ENCODE data around the gene C3orf20.

The C3orf20 gene

DNA sequence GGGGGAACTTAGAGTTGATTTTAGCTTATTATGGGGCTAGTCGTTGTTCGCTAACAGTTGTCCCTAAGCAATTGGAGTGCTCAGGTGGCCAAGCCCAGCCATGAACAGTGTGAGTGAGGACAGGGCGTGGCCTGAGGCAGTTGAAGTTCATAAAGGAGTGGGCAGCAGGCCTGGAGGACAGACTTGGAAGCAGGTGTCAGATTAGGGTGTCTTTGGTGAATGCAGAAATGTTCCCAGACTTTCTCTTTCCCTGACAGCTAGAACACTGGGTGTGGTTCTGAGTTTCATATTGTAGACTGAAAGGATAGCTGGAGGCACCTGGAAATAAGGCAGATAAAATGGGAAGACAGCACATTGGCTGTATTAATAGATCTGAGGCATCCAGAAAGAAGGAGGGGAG lies 84.0 kb downstream of the C3orf20 start:
- DNase-seq (ENCODE audit: low read depth) = no peak

DNA sequence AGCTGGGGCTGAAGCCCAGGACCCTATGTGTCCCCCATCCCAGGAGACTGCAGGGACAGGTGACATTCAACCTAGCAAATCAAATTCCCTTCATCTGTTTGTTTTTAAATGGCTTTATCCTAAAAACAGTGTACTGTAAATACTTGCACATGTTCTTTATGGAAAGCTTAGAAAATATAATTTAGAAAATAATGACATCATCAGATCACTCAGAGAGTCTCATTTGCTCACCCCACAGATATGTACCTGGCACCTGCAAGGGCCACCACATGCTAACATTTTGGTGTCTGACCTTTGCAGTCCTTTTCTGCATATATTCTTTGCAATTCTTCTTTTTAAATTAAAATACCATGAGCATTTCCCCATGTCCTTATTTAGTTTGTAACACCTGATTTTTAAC lies 85.2 kb downstream of the C3orf20 start:
- no peak for DNase-seq (ENCODE audit: low read depth)

DNA sequence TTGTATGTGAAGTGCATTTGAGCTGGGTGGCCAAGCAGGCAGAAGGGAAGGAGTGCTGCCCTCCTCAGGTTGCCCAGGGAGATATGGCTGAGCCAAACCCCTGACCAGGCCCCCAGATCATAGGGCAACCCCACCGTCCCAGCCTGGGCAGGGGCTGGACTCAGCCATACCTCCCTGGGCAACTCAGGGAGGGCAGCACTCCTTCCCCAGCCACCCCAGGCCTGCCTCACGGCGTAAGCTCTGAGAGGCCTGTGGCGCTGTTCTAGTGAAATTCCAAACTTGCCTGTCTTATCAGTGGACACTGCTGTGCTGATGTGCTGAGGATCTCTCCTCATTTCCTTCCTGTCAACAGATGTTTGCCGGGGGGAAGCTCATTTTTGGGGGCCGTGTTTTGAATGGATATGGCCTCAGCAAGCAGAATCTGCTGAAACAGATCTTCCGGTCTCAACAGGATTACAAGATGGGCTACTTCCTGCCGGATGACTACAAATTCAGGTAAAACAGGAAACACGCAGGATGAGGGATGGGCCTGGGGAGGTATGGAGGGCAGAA lies 86.3 kb downstream of the C3orf20 start:
- DNase-seq (ENCODE audit: low read depth) = no peak

GRCh38 chr3:14761866-14762265 lies 86.9 kb downstream of the C3orf20 start:
- DNase-seq (ENCODE audit: low read depth) = no peak

DNA sequence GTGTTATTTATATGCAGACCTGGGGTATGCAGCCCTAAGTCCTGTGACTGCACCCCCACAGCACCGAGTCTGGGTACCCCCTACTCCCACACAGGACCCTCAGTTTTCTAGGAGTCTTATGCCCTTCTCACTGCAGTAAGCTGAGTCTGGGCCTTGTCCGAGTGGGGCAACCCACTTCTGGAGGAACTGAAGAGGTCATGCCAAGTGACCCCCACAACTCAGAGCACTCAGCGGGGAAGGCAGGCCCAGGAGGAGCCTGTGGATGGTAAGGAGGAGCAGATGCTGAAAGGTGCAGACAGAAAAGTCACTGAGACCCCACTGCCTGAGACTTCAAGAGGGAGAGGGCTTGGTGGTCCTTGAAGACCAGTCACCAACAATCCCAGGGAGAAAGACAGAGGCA lies 87.8 kb downstream of the C3orf20 start:
- DNase-seq (ENCODE audit: low read depth) = no peak

- DNase-seq (ENCODE audit: low read depth) = no peak
Observed at GRCh38 chr3:14764331-14765059, 89.6 kb downstream of the C3orf20 start.

GRCh38 chr3:14765060-14765400 lies 90.1 kb downstream of the C3orf20 start:
- no peak for DNase-seq (ENCODE audit: low read depth)

DNA sequence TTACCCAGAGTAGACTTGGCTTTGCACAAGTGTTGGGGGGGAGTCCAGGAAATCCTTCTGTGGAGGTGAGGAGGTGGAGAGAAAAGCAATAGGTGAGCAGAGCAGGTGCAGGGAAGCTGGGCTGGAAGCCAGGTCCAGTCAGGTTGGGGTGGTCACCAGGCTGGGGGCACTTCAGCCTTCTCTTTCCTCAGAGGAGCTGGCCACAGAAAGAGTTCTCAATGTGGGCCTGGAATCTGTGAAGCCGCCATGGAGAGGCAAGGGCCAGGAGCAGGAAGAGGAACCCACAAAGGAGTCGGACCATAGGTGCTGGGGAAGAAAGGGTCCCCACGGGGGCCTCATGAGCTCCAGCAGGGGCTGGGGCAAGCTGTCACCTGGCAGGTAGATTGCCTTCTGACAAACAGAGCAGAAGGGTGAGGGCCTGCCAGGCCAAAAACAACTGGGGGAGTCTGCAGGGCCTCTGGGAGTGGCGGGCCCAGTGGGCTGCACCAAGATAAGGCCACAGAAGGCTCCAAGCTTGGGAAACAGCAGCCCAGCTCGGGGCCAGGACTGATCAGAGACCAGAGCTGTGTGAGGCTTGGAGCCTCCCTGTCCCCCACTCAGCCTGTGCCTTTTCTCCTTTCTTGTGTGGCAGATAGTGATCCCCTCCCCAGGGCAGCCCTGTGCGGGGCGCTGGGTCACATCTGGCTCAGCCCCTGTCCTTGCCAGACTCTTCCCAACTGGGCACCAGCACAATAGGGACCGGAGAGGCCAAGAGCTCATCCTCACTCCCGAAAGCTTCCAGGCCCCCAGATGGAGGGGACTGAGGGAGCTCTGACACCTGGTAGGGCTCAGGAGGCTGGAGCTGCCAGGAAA lies 90.9 kb downstream of the C3orf20 start:
- DNase-seq (ENCODE audit: low read depth) = no peak

DNA sequence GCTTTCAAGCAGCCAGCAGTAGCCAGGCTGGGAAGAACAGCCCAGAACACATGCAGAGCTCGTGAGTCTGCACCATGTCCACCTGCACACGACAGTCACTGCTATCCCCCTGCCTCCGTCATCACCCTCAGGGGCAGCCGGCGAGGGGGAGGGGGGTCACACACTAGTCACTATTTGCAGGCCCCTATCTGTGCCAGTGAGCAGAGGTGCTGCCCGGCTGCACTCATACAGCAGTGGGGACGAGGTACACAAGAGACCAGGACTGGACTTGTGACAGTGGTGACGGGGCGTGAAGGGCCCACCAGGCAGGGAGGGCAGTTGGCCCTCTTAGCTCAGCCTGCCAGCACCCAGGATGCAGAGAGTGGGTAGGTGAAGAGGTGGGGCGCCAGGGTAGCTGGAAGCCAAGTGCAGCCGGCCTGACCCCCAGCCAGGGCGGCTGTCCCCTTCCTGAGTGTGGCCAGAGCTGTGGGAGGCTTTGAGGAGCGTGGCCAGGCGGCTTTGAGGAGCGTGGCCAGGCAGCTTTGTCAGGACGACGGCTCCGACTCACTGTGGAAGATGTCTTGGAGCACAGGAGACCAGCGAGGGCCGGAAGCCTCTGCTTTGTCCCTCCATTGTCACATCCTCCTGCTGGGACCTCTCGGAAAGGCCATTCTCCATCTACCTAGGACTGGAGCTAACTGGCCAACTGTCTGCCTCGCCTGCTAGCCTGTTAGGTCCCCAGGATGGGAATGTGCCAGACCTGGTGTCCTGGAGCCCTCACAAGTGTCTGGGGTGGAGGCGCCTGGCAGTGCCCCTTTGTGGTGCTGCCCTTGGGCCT lies 91.7 kb downstream of the C3orf20 start:
- no peak for DNase-seq (ENCODE audit: low read depth)

DNA sequence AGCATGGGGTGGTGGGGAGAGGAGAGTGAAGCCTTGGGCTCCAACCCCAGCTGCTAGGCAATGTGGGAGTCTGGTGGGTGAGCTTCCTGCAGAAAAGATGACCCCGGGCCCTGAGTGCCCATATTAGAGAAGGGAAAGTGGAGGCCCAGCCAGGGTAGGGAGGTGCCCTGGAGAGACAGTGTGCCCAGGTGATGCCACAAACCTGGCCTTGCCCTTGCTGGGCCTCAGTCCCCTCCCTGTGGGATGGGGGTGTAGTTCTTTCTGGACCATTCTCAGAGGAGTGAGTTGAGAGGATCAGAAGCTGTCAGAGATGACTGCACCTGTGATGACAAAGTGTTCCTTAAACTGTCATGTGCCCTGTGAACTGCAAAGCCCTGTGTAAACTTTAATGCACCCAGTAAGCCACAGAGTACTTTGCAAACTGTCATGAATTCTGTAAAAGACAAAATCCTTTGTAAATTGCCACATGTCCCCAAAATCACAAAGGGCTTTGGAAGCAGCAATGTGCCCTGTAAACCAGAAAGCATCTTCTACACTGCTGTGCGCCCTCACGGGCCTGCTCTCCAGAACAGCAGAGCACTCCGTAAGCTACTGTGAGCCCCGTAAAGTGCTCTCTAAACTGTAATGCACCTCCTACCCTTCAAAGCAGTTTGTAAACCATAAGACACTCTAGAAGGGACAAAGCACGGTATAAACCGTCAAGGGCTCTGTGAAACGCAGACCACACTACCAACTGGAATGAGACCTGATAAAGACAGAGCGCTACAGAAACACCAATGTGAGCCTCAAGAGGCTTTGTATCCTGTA lies 92.5 kb downstream of the C3orf20 start:
- DNase-seq (ENCODE audit: low read depth) = no peak

DNA sequence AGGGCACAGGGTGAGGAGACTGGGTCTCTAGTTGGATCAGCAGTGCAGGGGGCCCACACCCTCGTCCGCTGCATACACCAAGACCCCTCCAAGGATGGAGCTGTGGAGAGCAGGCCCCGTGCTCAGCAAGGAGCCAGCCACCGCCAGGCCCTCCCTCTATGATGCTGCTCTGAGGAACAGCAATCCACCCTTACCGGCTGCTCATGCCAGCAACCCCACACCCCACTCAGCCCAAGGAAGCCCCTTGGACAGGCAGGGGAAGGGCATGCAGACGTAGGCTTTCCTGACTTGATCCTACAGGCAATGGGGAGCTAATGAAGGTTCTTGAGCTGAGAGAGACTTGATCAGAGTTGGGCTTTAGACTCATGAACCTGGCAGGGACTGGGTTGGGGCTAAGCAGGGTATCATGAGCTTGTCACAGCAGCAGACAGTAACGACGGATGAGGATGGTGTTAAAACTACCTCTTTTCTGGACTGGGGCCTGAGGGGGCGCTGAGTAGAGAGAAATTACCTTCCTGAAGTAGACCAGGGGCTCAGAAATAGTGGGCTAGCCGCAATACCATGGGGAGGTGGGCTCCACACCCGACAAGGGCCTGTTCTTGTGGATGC lies 93.3 kb downstream of the C3orf20 start:
- DNase-seq (ENCODE audit: low read depth) = no peak

DNA sequence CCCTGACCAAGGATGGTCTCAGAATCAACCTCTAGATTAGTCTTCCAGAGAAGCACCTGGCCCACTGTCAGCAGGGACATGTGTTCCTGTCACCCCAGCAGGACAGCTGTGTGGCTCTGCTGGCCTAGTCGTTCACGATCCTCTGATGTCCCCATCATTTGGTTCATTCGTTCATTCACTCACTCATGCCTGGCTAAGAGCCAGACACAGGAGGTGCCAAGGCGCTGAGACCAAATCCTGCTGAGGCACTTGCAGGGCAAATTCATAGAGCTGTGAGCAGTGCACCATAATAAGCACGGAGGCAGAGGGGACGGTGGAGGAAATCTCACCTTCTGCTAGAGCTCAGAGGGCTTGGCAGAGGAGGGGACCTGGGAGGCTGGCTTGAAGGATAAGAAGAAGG lies 93.9 kb downstream of the C3orf20 start:
- no peak for DNase-seq (ENCODE audit: low read depth)

DNA sequence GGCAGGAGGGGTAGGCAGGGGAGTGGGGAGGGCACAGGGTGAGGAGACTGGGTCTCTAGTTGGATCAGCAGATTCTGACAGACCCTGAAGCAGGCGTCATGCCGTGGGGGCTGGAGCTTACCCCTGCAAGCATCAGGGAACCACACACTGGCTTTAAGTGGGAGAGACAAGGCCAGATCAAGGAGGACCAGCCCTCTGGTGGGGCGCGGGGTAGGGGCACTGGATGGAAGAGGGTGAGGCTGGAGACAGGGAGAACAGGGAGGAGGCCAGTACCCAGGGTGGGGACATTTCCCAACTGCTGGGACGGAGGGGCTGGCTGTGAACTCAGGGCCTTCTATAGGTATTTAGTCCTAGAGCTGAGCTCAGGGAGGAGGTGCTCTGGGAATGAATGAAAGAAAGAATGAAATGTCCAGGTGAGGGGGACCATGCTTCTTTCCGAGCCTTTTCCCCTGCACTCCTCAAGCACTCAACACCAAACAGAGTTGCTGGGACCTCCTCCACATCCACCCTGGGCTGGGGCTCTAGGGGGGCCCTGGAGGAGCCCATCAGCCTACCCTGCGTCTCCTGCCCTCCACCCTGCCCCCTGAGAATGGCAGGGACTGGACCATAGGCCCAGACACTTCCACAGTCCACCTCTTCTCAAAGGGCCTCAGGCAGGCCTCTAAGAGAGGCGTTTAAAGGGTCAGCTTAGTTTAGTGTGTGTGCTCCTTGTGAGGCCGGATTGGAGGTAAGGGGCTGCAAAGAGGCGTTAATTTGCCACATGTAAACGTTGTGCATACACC lies 94.8 kb downstream of the C3orf20 start:
- DNase-seq (ENCODE audit: low read depth) = no peak

- no peak for DNase-seq (ENCODE audit: low read depth)
Observed at GRCh38 chr3:14770591-14770990, 95.7 kb downstream of the C3orf20 start.

GRCh38 chr3:14771593-14772497 lies 96.9 kb downstream of the C3orf20 start:
- DNase-seq (ENCODE audit: low read depth) = no peak

DNA sequence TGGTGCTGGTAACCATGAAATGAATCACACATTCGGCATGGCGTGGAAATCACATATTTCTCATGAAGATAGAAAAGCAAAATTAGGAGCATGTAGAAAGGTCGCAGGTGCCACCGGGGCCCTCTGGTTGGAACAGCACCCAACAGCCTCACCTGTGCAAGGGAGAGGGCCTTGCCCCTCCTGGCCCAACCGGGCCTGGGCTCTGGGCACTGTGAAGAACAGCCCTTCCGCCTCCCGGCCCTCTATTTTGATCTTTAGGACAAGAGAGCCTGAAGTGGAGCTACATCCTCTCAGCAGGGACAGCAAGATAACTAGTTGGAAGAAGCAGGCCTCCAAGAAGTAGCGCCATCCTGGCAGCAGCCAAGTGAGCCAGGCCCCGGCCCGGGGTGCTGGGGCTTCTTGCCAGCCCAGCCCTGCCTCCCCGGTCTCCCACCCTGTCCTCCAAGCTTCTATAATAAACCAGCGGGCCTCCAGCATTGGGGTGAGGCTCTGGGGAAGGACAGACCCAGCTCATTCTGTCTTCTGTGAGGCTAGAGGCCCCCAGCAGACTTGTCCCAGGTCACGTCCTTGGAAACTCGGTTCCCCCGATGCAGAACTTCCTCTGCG lies 97.7 kb downstream of the C3orf20 start:
- DNase-seq (ENCODE audit: low read depth) = no peak

DNA sequence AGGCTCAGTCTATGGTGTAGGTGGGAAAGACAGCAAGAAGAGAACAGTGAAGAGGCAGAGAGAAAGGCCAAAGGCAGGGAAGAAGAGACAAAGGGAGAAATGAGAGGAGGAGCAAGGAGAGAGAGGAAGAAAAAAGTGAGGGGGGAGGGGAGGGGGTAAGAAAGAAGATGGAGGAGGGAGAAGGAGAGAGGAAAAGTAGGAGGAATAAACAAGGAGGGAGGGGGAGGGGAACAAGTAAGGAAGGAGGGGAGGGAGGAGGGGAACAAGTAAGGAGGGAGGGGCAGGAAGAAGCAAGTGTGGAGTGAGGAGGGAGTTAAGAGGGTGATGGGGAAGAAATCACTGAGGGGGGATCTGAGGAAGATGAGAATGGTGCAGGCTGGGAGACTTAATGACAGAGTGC lies 98.3 kb downstream of the C3orf20 start:
- DNase-seq (ENCODE audit: low read depth) = no peak

DNA sequence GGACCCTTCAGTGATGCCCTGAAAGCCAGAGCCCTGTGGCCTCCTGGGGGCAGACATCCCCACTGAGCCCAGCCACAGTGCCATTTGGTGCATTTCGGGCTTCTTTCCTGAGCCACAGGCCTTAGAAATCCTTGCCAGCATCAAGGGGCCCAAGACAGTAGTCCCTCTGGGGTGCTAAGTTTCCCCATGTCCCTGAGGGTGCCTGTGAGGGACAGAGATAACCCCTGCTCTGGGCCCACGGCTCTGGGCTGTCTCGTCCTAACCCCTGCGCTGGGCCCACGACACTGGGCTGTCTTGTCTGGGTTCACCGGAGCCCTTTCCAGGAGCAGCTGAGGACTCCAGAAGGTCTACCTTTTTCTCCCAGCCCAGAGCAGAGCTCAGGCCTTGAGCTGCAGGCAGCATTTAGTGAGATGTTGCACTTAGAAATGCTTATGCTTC lies 98.8 kb downstream of the C3orf20 start:
- no peak for DNase-seq (ENCODE audit: low read depth)

DNA sequence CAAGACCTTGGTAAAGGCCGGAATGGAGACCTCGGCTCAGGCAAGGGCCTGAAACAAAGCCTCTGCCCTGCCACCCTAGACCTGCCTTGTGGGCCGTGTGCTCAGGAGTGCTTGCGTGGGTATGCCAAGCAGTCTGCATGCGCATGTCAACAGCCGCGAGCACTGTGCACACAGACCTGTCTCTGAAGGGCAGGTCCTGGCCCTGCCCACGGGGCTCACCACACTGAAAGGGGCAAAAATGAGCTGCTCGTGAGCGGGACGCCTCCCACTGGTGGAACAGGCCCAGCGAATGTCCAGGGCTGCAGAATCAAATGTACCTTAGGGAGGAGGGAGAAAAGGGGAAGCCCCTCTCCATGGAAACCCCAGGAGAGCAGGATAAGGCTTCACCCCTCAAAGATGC lies 99.5 kb downstream of the C3orf20 start:
- DNase-seq (ENCODE audit: low read depth) = no peak

Measured in stimulated activated CD8-positive, alpha-beta memory T cell treated with anti-CD3 and anti-CD28 coated beads, Interleukin-12 subunit alpha, Interleukin-12 subunit beta, amount 100 ng/mL, for 1 hour (primary cell).